DOHH2 (cell line): ENCODE results near the gene CUBN.

Experiments
- H3F3A ChIP-seq: fragments of 200-600 bp; sonication (generic), shearing (Covaris generic); 2 replicates; pipeline ENCODE4 v1.6.0; 2016; ENCODE audit warnings: antibody characterized with exemption, mild to moderate bottlenecking; ENCODE audit not compliant: control insufficient read depth, insufficient read depth
- H3K27ac ChIP-seq: fragments of 200-600 bp; sonication (generic); 2 replicates; pipeline ENCODE4 v1.5.1; 2014; ENCODE audit warnings: low read depth, mild to moderate bottlenecking, low read length, moderate library complexity
- H3K27me3 ChIP-seq: fragments of 200-600 bp; sonication (generic); 2 replicates; pipeline ENCODE4 v1.6.1; 2014; ENCODE audit warnings: mild to moderate bottlenecking, low read length, mixed read lengths; ENCODE audit not compliant: control insufficient read depth
- H3K36me3 ChIP-seq: fragments of 200-600 bp; sonication (generic); 2 replicates; pipeline ENCODE4 v1.6.1; 2014; ENCODE audit warnings: mild to moderate bottlenecking, low read length, moderate library complexity, mixed read lengths; ENCODE audit not compliant: control insufficient read depth
- H3K4me1 ChIP-seq: fragments of 200-600 bp; sonication (generic); 2 replicates; pipeline ENCODE4 v1.6.1; 2014; ENCODE audit warnings: mild to moderate bottlenecking, low read length, mixed read lengths; ENCODE audit not compliant: control insufficient read depth
- H3K4me2 ChIP-seq: fragments of 200-600 bp; sonication (generic); 2 replicates; pipeline ENCODE4 v1.6.0; 2014; ENCODE audit warnings: mild to moderate bottlenecking, low read length, moderate library complexity
- H3K4me3 ChIP-seq: fragments of 200-600 bp; sonication (generic); 2 replicates; pipeline ENCODE4 v1.5.1; 2014; ENCODE audit warnings: mild to moderate bottlenecking, low read length, mixed read lengths
- H3K79me2 ChIP-seq: fragments of 200-600 bp; sonication (generic); 2 replicates; pipeline ENCODE4 v1.6.1; 2014; ENCODE audit warnings: mild to moderate bottlenecking, low read length, mixed read lengths; ENCODE audit not compliant: control insufficient read depth
- H3K9me2 ChIP-seq: fragments of 200-600 bp; sonication (generic); replicated peaks from 2 replicates; pipeline ENCODE4 v1.6.1; 2014; ENCODE audit warnings: mild to moderate bottlenecking, low read length, mixed read lengths; ENCODE audit not compliant: control insufficient read depth
- H3K9me3 ChIP-seq: fragments of 200-600 bp; sonication (generic); 2 replicates; pipeline ENCODE4 v1.6.1; 2014; ENCODE audit warnings: antibody characterized with exemption, low read length, mixed read lengths; ENCODE audit not compliant: control insufficient read depth, insufficient read depth
- H4K20me1 ChIP-seq: fragments of 200-600 bp; sonication (generic); 2 replicates; pipeline ENCODE4 v1.6.0; 2014; ENCODE audit warnings: low read depth, mild to moderate bottlenecking, antibody characterized with exemption, low read length, moderate library complexity; ENCODE audit not compliant: control insufficient read depth, insufficient read depth
- CTCF ChIP-seq: fragments of 200-600 bp; sonication (generic); IDR thresholded peaks from one replicate; pipeline ENCODE4 v1.5.1; 2014; ENCODE audit warnings: antibody characterized with exemption, mild to moderate bottlenecking, low read depth, low read length; ENCODE audit not compliant: poor library complexity, severe bottlenecking
- EZH2phosphoT487 ChIP-seq: fragments of 200-600 bp; sonication (generic); IDR thresholded peaks from 2 replicates; pipeline ENCODE4 v1.6.1; 2017; ENCODE audit warnings: borderline replicate concordance, mild to moderate bottlenecking, antibody characterized with exemption, low read length, moderate library complexity, mixed read lengths

Gene CUBN

GRCh38 chr10:17088118-17088806 lies 41.3 kb downstream of the CUBN start:
- TF ChIP-seq EZH2phosphoT487 (no peak), CTCF (no peak)
- Histone ChIP-seq H3K4me1 (no peaks in the 10 kb centered on the region), H3K9me3 (no peaks in the 10 kb centered on the region), H3K9me2 (no peaks in the 10 kb centered on the region), H3K36me3 (no peaks in the 10 kb centered on the region), H3K27me3 (no peaks in the 10 kb centered on the region), H3F3A (no peaks in the 10 kb centered on the region), H4K20me1 (no peaks in the 10 kb centered on the region), H3K27ac (no peak overlapping the region), H3K4me3 (no peak overlapping the region), H3K4me2 (no peak overlapping the region), H3K79me2 (no peaks in the 10 kb centered on the region)

- Histone ChIP-seq H3K27ac (no peak overlapping the region), H3K36me3 (no peaks in the 10 kb centered on the region), H3K4me3 (no peak overlapping the region), H3K9me3 (no peaks in the 10 kb centered on the region), H4K20me1 (no peaks in the 10 kb centered on the region), H3K4me1 (no peaks in the 10 kb centered on the region), H3K79me2 (no peaks in the 10 kb centered on the region), H3K9me2 (no peaks in the 10 kb centered on the region), H3F3A (no peaks in the 10 kb centered on the region), H3K27me3 (no peaks in the 10 kb centered on the region), H3K4me2 (no peak overlapping the region)
- TF ChIP-seq CTCF = no peak
- no peak for TF ChIP-seq EZH2phosphoT487
These were observed 42.7 kb downstream of the CUBN start for GRCh38 chr10:17086865-17087367.

DNA sequence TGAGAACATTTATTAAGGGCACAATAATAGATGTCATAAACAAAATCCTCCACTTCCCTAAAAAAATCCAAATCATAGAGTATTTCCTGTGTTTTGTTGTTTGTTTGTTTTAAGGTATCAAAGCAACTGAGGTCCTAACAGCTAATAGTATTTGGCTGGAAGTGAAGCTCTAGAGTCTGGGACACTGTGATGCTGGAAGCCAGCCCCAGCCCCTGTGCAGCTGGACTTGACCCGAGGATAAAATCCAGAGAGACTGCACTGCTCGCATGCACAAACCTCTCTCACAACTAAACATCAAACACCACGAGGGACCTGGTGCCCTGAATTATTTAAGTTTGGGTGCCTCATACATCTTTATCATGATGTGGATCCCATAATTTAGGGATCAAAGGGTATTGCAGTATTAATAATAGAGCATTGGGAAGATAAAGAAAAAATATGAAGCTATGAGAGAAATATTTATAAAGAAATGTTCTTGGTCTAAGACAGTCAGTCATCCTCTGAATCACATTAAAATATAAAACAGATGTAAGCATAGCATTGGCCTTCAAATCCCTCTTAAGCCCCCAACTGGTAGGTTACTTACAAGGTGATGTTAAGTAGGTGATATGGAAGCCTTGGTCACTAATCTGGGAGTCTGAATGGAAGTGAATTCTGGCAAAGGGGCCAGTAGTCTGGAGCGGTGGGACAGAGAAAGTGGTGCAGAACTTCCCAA lies 44.4 kb downstream of the CUBN start:
- Histone ChIP-seq H4K20me1 (no peaks in the 10 kb centered on the region), H3K4me1 (no peaks in the 10 kb centered on the region), H3K27me3 (no peaks in the 10 kb centered on the region), H3K9me2 (no peaks in the 10 kb centered on the region), H3F3A (no peaks in the 10 kb centered on the region), H3K36me3 (no peaks in the 10 kb centered on the region), H3K79me2 (no peaks in the 10 kb centered on the region), H3K4me3 (no peak overlapping the region), H3K9me3 (no peaks in the 10 kb centered on the region), H3K4me2 (no peak overlapping the region), H3K27ac (no peak overlapping the region)
- TF ChIP-seq CTCF = no peak
- TF ChIP-seq EZH2phosphoT487 = no peak
